Caco-2 (cell line): Measurements from ENCODE around the gene C6orf89. TPM values are rescaled to one million over a fixed set of nuclear protein-coding genes. Genes with fewer than 3 reads are reported as not detected.

ENCODE experiments used
- BruUV-seq: library from RNA; stranded (reverse); fragments of 400-500 nt; replicated peaks from 2 replicates; lab custom pipeline; 2021; lab: Mats Ljungman, UMichigan
- CTCF ChIA-PET: fragments of 300-600 bp; sonication (Branson Sonifier 250); formaldehyde crosslinking; loops from one replicate; lab custom pipeline; 2022; ENCODE audit warnings: antibody characterized with exemption; lab: Charles Lee
- POLR2A ChIA-PET: fragments of 300-600 bp; sonication (Branson Sonifier 250); formaldehyde crosslinking; loops from one replicate; lab custom pipeline; 2022; ENCODE audit warnings: antibody characterized with exemption; lab: Charles Lee
- DNase-seq, 2 experiments: peaks; one replicate each; pipeline versions ENCODE4 v3.0.0 to v3.0.0-alpha.2; 2020 to 2022
- H3K27me3 ChIP-seq: replicated peaks from 2 replicates; pipeline ENCODE4 v1.6.0; 2011; ENCODE audit warnings: low read length; ENCODE audit not compliant: control insufficient read depth, insufficient read depth
- H3K36me3 ChIP-seq: 2 replicates; pipeline ENCODE4 v1.5.1; 2011; ENCODE audit warnings: low read length; ENCODE audit not compliant: control insufficient read depth, insufficient read depth
- H3K4me1 ChIP-seq: fragments of 250-450 bp; sonication (Bioruptor Pico); 2 replicates; pipeline ENCODE4 v1.5.1; 2020; ENCODE audit warnings: mild to moderate bottlenecking
- H3K4me3 ChIP-seq: 2 replicates; pipeline ENCODE4 v1.5.1; 2011; ENCODE audit warnings: low read depth, mild to moderate bottlenecking, control low read depth, low read length
- H3K9me3 ChIP-seq: fragments of 250-450 bp; sonication (Bioruptor Pico); 2 replicates; pipeline ENCODE4 v1.5.1; 2020; ENCODE audit warnings: mild to moderate bottlenecking, moderate library complexity
- H3K27ac Mint-ChIP-seq: one replicate; pipeline ENCODE4 v1.8.0; 2022; ENCODE audit warnings: mixed read lengths; ENCODE audit not compliant: unreplicated experiment
- H3K27me3 Mint-ChIP-seq: one replicate; pipeline ENCODE4 v1.8.0; 2022; ENCODE audit warnings: mixed read lengths; ENCODE audit not compliant: insufficient read depth, unreplicated experiment
- H3K36me3 Mint-ChIP-seq: one replicate; pipeline ENCODE4 v1.8.0; 2022; ENCODE audit warnings: mild to moderate bottlenecking, mixed read lengths; ENCODE audit not compliant: insufficient read depth, unreplicated experiment
- H3K4me1 Mint-ChIP-seq: one replicate; pipeline ENCODE4 v1.8.0; 2022; ENCODE audit warnings: low read depth, mixed read lengths; ENCODE audit not compliant: unreplicated experiment
- H3K4me3 Mint-ChIP-seq: one replicate; pipeline ENCODE4 v1.8.0; 2022; ENCODE audit warnings: mild to moderate bottlenecking, moderate library complexity, mixed read lengths; ENCODE audit not compliant: unreplicated experiment
- H3K9me3 Mint-ChIP-seq: one replicate; pipeline ENCODE4 v1.8.0; 2022; ENCODE audit warnings: mixed read lengths; ENCODE audit not compliant: unreplicated experiment
- CTCF ChIP-seq, 2 experiments: fragments of 200-600 bp in 1 of 2; IDR thresholded peaks; 1 replicate in 1 of 2; 2 replicates in 1 of 2; pipeline versions ENCODE4 v1.5.1 to v1.8.0; 2011 to 2022; ENCODE audit warnings: antibody characterized with exemption in 1 of 2, control low read depth in 1 of 2, inconsistent platforms in 1 of 2, low read depth in 1 of 2, low read length in 1 of 2, mild to moderate bottlenecking in 1 of 2, moderate library complexity in 1 of 2; ENCODE audit not compliant: insufficient read depth in 1 of 2, severe bottlenecking in 1 of 2, unreplicated experiment in 1 of 2
- intact Hi-C: fragments of 100-400 bp; cut with micrococcal nuclease; formaldehyde crosslinking; loops from one replicate; pipeline ENCODE4 v1.10.0; 2022; ENCODE audit not compliant: unreplicated experiment
- total RNA-seq: library from RNA; stranded (reverse); gene quantifications from 2 replicates; pipeline ENCODE4 v1.2.3, GENCODE V29; 2022

The C6orf89 gene
- total RNA-seq, 1 experiment from 2014 or later = 24.4 TPM

- DNase-seq = no peak
- intact Hi-C loops = no loop called here
- POLR2A ChIA-PET = no interaction called here
- H3K36me3 Mint-ChIP-seq = no peaks in the 10 kb centered on the region
- H3K27ac Mint-ChIP-seq = no peak overlapping the region
- no peaks in the 10 kb centered on the region for H3K4me1 ChIP-seq
- H3K4me1 Mint-ChIP-seq = no peaks in the 10 kb centered on the region
- no peak overlapping the region for H3K4me3 Mint-ChIP-seq
- H3K27me3 Mint-ChIP-seq = no peaks in the 10 kb centered on the region
- H3K9me3 Mint-ChIP-seq = no peaks in the 10 kb centered on the region
- H3K9me3 ChIP-seq = no peaks in the 10 kb centered on the region
- H3K4me3 ChIP-seq = no peak overlapping the region
- H3K36me3 ChIP-seq = no peaks in the 10 kb centered on the region
- TF ChIP-seq CTCF (IDR thresholded peaks at IDR 0.05; ENCODE audit: insufficient read depth in 1 of 2, low read depth in 1 of 2, low read length in 1 of 2, severe bottlenecking in 1 of 2, unreplicated experiment in 1 of 2) = no peak
- CTCF ChIA-PET = interaction anchor here (0.6 kb wide), 1 partner anchor 201 kb away, joined by 3 read pairs; no protein-coding TSS in a partner anchor
- no peaks in the 10 kb centered on the region for H3K27me3 ChIP-seq
- BruUV-seq = no TSS peak
Measured at GRCh38 chr6:36925809-36926208, 40.1 kb downstream of the C6orf89 start.

GRCh38 chr6:36926708-36927513 lies 41.2 kb downstream of the C6orf89 start:
- CTCF ChIA-PET = interaction anchor here (0.6 kb wide), 1 partner anchor 202 kb away, joined by 3 read pairs; no protein-coding TSS in a partner anchor
- H3K4me3 ChIP-seq = no peak overlapping the region
- POLR2A ChIA-PET = no interaction called here

More at GRCh38 chr6:36926708-36927513, 41.2 kb downstream of the C6orf89 start:
- no peaks in the 10 kb centered on the region for H3K4me1 ChIP-seq
- intact Hi-C loops = no loop called here
- no peaks in the 10 kb centered on the region for H3K9me3 Mint-ChIP-seq
- no peaks in the 10 kb centered on the region for H3K27me3 Mint-ChIP-seq
- H3K36me3 Mint-ChIP-seq = no peaks in the 10 kb centered on the region
- H3K27me3 ChIP-seq = no peaks in the 10 kb centered on the region
- H3K4me3 Mint-ChIP-seq = no peak overlapping the region
- no peak overlapping the region for H3K27ac Mint-ChIP-seq
- no peak for TF ChIP-seq CTCF (IDR thresholded peaks at IDR 0.05; ENCODE audit: insufficient read depth in 1 of 2, low read depth in 1 of 2, low read length in 1 of 2, severe bottlenecking in 1 of 2, unreplicated experiment in 1 of 2)
- H3K9me3 ChIP-seq = no peaks in the 10 kb centered on the region
- BruUV-seq = no TSS peak
- DNase-seq = no peak
- H3K36me3 ChIP-seq = no peaks in the 10 kb centered on the region
- no peaks in the 10 kb centered on the region for H3K4me1 Mint-ChIP-seq
